Astrocyte of the hippocampus (primary cell): ENCODE results near the gene FXYD5.
"Not testable (repeated sequence)": the region's sequence is repeated elsewhere in the genome, so short reads cannot be mapped to it uniquely, and the experiment has no call there.

Experiments used
- DNase-seq: peaks from one replicate; pipeline ENCODE4 v3.0.0; 2011; ENCODE audit warnings: low read depth, low spot score

Gene FXYD5

DNA sequence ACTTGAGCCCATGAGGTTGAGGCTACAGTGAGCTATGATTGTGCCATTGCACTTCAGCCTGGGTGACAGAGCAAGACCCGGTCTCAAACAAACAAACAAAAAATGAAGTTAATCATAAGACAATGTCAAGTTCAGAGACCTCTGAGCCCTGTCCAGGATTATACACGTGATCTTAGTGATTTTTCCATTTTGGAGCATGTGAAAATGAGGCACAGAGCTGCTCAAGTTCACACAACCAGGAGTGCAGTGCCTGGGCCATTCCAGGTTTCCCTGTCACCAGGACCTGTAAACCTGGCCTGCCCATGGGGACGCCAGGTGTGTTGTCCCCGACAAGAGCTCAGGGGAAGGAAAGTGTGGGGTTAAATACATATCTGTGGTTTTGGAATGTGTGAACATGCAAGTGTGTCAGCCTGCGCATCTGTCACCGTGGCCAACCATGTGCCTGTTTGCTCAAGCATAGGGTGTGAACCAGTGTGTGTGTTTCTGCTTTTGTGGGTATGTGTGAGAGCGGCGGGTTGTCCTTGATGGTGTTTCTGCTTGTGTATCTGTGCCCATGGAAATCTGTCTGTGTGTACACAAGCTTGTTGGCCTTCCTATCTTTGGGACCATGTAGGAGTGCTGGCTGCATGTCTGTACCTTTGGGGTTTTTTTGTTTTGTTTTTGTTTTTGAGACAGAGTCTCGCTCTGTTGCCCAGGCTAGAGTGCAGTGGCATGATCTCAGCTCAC, 17.4 kb upstream of the FXYD5 start:
- DNase-seq = no peak

DNA sequence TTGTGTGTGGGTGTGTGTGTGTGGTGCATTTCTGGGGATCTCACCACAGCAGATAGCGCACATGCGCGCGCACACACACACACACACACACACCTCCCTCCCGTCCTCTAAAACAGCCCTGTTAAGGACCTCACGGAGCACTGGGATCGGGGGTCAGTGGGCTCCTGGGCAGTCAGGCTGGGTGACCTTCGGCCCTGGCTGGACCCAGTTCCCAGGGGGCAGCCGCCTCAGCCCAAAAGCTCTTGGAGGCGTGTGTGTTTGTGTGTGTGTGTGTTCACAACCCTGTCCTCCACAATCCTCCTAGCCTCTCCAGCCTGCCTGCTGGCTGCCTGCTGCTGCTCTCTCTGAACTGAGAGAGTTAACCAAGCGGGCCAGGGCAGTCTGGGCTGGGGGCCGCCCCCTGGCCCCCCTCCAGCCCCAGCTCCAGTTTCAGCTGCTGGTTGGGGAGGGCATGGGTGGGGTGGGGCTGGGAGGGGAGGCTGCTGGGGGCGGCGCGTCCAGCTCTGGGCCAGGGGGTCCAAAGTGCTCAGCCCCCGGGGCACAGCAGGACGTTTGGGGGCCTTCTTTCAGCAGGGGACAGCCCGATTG, 16.1 kb upstream of the FXYD5 start, which contains the start of gene FXYD1:
Gene FXYD1 (plus strand): TSS at position 520 of the 588 bp plus-strand sequence. CDS start 1,256 bp downstream, outside the sequence.
- DNase-seq = no peak

DNA sequence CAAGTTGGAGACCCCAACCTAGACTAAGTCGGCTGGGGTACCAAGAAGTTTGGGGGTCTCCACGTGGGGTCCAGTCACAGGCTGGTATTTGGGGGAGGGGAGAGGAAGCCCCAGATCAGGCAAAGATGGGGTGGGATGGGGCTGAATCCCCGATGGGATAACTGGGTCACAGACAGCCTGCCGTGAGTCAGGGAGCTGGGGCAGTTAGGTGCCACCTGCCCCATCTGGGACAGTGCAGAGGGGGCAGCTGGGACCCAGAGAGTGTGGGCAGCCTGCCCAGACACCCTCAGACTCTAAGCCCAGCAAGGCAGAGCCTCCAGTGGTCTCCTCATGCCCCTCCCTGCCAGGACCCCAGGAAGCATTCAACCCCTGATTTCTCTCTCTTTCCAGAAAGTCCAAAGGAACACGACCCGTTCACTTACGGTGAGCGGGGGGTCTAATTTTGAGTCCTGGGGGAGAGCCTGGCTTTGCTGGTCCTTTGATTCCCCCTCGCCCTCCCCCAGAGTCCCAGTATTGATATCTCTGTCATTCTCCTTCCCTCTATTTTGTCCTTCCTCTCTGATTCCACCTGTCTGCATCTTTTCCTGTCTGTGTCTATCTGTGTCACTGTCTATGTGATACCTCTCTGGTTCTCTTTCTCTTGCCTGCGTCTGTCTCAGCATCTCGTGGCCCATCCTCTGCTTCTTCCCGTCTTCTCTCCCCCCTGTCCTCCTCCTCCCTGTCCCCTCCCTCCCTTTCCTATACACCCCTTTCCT, 14.2 kb upstream of the FXYD5 start:
- no peak for DNase-seq

DNA sequence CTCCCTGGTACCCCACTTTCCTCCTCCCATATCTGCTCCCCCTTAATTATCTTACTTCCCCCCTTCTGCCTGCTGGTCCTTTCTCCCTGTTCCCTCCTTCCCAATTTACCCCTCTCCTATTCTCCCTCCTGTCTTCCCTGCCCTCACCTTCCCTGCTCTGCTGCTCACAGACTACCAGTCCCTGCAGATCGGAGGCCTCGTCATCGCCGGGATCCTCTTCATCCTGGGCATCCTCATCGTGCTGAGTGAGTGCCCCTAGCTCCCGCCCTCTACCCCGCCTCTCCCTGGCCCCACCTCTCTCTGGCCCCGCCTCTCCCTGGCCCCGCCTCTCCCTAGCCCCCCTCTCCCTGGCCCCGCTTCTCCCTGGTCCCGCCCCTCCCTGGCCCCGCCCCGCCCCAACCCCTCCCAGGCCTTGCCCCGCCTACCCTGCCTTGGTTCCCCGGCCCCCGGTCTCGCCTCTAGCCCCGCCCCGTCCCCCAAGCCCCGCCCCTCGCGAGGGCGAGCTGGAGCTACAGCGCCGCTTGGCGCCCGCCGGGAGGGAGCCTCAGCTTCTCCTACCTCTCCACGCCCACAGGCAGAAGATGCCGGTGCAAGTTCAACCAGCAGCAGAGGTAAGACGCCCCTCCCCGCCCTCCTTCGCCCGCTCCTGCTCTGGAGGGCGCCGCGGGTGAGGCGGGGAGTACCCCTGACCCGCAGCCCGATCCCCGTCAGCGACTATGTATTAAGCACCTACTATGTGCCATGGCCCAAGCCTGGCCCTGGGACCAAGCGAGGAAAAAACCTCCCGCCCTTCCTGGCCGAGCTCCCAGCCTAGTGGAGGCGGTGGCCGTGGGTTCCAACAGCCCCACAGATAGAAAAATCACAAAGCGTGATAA, 13.3 kb upstream of the FXYD5 start:
- peak; percentile 83 for DNase-seq

DNA sequence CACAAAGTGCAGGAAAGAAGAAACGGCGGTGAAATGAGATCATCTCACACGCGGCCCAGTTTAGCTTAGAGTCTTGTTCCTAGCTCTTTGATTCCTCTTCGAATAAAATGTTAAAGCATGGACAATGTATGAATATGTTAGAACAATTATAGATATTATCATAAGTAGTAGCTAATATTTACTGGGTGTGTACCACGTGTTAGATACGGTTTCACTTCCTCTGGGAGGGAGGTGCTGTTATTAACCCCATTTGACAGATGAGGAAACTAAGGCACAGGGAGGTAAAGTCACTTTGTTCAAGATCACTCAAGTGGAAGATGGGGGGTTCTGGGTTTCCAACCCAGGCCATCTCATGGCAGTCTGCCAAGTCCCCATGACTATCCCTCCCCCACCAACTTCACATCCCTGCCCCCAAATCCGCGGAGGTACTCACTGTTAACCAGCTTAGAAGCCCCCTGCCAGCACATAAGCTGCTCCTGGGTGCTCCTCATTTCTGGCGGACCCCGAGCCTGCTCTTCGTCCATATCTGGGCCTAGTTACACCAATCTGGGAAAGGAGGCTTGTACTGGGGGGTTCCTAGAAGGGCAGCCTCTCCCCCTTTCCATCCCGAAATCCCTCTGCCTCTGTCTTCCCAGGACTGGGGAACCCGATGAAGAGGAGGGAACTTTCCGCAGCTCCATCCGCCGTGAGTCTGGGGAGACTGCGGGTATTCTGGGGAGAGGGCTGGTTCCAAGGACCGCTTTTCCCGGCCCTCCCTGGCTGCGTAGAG, 12.5 kb upstream of the FXYD5 start:
- no peak for DNase-seq

DNA sequence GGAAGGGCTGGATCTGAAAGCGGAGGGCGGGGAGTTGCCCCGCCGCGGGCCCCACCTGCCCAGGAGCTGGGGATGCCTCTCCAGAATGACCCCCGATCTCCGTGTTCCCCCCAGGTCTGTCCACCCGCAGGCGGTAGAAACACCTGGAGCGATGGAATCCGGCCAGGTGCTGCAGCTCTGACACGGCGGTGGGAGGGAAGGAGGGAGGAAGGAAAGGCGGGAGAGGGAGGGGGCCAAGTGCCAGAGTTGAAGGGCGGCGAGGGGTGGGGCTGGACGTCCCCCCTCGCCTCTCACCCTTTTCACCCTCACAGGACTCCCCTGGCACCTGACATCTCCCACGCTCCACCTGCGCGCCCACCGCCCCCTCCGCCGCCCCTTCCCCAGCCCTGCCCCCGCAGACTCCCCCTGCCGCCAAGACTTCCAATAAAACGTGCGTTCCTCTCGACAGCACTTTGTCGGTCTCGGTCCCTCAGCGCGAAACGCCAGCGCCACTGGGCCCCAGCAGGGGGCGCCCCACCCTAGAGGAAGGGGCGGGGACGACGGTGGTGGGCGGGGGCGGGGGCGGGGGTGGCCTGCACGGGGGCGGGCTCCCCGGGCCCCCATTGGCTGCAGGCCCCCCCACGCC, 11.8 kb upstream of the FXYD5 start:
- peak; percentile 52 for DNase-seq

DNA sequence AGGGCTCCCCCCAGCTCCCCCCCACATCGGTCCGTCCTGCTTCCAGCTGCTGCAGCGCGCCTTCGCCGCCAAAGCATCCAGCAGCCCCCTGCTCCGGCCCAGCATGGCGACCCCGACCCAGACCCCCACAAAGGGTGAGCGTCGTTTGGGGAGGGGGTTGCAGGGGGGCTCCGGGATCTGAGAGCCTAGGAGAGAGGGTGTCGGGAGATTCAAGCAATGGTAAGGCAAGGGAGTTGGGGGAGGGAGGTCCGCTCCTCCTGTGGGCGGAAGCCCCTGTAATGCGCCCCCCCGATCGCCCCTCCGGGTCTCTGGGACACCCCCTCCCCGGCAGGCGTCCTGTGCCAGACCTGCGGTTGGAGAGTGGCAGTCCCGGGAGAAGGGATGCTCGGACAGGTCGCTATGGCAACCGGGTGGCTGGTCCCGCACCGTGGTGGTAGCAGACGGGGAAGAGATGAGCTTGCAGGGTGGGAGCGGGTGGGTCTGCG, 11.3 kb upstream of the FXYD5 start, which contains the start of gene FXYD7:
Gene FXYD7 (plus strand): TSS at position 25 of the 485 bp plus-strand sequence. CDS start 79 bp downstream, at position 104.
- no peak for DNase-seq

DNA sequence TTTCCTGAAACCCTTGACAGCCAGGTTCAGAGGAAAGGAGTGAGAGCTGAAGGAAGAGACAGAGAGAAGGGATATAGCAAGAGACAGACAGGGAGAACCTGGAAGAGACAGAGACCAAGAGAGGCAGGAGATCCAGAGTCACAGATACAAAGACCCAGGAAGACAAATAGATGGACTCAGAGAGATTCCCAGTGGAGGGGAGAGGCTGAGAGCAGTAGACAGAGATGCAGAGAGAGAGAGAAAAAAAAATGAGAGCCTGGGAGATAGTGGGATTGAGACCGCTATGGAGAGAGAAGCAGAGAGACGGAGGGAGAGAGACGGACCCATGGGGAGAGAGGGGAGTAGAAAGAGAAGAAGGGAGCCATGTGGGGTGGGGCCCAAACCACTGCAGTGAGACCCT, 10.7 kb upstream of the FXYD5 start:
- DNase-seq = no peak

DNA sequence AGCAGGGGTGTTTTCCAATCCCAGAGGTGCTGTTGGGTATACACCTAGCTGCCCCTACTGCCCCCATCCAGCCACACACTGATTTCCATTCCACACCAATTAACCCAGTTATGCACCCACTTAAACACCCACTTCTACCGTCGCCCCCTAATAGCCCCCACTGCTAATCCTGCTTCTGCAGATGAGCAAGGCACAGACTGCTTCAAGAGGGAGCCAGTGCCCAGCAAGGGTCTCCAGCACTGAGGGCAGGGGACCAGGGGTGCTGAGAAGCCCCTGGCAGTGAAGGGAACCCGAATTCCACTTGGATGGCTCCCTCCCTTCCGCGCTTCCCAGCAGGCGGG, 10.3 kb upstream of the FXYD5 start:
- no peak for DNase-seq

DNA sequence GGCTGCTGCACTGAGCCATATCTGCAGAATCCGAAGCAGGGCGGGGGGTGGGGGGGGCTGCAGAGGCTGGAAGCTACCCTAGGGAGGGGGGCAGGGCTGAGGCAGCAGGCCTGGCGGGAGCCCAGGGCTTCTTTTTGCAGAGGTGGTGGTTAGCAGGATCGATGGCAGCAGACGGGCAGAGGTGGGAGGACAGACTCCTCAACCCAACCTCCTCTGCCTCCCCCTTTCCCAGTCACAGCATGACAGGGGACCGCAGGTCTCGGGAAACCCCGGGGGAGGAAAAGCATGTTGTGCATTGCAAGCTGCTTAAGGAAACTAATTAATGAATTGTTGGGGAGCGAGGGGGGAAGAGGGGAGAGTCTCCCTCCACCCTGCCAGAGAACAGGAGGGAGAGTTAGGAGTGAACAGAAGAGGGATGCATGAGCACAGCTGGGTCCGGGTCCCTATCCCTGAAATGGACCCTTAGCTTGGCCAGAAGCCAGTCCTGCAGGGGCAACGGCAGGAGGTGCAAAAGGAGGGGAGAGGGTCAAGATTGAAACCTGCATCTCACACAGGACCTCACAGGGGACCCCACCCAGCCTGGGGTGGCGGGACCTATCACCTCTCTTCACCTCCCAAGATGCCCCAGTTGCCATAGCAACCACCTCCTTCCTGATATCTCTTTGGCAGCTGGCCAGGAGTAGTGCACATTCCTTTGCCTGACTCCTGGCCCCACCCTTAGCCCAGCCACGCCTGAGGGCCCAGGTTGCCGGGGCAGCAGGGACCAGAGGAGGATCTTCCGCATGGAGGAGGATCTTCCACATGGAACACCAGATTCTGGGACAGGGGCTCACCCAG, 9.7 kb upstream of the FXYD5 start:
- no peak for DNase-seq

DNA sequence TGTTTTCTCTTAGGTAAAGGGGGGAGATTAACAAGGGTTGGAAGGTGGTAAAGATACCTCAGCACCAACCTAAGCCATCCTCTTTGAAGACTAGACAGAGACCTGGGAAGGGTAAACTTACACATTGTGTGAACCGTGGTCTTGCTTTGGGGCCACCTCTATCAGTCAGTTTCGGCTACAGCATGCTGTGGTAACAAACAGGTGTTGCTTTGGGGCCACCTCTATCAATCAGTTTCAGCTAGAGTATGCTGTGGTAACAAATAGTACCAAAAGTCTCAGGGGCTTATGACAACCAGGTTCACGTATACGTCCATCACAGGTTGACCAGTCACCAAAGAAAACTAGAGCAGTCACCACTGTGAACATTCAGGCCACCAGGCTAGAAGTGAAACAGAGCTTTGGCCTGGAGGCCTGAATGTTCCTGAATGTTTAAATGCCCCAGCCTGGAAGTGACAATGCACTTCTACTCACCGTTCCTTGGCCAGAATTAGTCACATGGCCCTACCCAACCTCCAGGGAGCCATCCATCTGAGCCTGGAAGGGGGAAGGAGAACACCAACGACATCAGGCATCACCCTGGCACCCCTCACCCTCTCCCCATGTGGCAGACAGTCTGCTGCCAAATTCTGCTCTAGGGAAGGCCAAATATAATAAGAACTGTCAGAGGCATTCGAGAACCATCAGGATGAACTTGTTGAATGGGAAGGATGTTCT, 7.6 kb upstream of the FXYD5 start:
- no peak for DNase-seq

DNA sequence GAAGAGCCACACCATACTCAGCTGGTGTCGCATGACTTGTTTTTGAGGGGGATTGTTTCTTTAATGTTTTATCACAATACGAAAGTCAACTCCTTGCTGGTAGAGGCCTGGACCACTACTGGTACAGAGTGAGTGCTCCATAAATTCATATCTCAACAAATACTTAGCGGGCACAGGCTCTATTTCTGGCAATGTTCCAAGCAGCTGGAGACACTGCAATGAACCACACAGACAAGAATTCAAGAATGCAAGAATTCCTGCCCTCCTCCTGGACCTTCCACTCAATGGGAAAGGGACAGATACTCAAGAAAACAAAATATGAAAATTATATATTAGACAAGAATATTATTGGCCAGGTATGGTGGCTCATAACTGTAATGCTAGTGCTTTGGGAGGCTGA, 5.1 kb upstream of the FXYD5 start:
- DNase-seq = no peak

DNA sequence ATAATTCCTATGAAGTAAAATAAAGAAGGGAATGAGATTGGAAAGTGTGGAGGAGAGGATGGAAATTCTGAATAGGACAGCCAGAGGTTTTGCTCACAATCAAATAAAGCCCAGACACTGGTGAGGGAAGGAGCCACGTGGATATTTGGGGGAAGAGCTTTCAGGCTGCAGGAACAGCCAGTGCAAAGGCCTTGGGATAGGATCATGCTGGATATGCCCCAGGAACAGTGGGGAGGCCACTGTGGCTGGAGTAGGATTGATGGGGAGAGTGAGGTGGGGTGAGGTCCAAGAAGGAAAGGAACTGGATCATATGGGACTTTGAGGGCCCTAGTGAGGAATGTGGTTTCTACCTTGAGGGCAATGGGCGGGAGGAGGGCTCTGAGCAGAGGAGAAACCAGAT, 4.1 kb upstream of the FXYD5 start:
- no peak for DNase-seq

DNA sequence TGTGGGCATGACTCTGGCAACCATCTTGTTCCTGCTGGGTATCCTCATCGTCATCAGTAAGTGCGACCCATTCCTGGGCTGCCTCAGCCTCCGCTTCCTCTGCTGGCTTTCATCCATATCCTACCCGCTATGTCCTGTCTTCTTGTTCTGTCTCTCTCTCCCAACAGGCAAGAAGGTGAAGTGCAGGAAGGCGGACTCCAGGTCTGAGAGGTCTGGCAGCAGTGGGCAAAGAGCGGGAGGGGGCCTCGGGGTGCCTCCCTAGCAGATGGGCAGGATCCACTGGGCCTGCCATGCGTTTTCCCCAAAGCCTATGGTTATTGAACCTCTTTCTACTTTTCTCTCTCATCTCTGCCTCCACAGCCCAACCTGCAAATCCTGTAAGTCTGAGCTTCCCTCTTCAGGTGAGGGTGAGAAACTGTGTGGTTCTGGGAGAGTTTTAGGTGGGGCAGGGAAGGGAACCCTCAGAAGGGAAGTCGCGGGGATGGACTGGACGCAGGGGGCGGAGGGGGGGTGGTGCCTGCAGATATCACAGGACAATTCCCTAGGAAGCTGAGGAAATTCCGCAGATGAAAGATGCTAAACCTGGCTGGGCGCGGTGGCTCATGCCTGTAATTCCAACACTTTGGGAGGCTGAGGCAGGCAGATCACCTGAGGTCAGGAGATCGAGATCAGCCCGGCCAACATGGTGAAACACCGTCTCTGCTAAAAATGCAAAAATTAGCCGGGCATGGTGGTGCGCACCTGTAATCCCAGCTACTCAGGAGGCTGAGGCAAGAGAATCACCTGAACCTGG, 3.1 kb upstream of the FXYD5 start:
- no peak for DNase-seq

DNA sequence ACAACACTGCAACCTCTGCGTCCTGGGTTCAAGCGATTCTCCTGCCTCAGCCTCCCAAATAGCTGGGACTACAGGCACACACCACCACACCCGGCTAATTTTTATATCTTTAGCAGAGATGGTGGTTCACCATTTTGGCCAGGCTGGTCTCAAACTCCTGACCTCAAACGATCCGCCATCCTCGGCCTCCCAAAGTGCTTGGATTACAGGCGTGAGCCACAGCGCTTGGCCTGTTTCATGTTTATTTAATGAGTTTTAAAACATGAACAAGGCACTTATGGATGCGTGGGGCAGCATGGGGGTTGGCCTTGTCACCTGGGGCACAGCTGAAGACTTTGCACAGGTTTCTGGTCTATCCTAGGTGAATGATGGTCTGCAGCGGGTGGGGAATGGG, 1.4 kb upstream of the FXYD5 start:
- DNase-seq = not testable (repeated sequence)

DNA sequence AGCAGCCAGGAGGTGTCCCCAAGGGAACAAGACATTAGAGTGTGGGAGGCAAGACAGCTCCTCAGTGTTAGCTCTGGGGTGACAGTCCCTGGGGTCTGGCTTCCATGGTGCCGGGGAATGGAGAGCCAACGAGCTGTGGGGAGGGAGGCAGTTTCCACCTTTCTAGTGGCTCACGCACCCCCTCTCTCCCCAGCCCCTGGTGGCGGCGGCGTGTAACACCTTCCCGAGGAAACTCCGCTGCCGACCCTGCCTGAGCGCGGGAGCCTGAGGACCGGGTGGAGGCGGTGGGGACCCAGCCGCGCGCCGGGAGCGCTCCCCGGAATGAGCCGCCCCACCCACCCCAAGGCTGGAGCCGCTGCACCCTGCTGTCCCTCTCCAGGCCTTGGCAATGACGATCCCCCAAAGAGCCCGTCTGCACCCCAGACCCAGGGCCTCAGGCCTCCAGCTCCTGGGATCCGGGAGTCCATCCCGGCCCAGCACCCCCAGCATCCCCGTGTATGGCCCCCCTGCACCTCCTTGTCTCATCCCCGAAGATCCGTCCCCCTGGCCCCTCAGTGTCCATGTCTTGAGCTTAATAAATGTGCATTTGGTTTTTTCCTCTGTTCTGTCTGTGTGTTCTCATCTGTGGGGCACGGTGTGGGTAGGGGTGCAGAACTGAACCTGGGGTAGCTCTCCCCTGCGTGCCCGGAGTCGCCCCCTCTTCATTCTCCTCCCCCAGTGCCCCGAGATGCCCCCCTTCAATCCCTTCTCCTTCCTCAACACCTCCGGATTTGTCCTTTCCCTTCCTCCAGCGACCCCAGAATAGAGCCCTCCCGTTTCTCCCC, 622 bp upstream of the FXYD5 start:
- peak; percentile 53 for DNase-seq

DNA sequence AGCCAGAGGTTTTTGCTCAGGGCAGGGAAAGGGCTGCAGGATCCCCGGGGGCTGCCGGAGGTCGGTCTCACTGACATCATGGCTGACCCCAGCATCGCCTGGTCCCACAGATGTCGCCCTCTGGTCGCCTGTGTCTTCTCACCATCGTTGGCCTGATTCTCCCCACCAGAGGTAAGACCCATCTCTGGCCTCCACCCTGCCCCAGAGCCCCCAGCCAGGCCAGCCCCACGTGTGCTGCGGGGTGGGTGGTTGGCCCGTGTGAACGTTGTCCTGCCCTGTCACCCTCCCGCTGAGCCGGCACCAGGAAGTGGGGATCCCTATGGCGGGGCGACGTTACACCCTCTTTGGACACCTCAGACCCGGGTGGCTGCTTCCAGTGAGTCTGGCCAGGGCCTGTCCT, 906 bp downstream of the FXYD5 start:
- no peak for DNase-seq
